ENCODE measurements around the gene DIS3L.
"Not testable (repeated sequence)": the region's sequence is repeated elsewhere in the genome, so short reads cannot be mapped to it uniquely, and the experiment has no call there.

Gene DIS3L

GRCh38 chr15:66293419-66294156 is at the start of gene DIS3L:
TSS of gene DIS3L (plus strand) at chr15:66293568. CDS start at chr15:66293597, 29 bp downstream.
- no peak for DNase-seq

GRCh38 chr15:66245832-66246231 is 47.5 kb upstream of the DIS3L start:
- DNase-seq: not testable (repeated sequence)

GRCh38 chr15:66246937-66247336 is 46.4 kb upstream of the DIS3L start:
- no peak for DNase-seq

DNA sequence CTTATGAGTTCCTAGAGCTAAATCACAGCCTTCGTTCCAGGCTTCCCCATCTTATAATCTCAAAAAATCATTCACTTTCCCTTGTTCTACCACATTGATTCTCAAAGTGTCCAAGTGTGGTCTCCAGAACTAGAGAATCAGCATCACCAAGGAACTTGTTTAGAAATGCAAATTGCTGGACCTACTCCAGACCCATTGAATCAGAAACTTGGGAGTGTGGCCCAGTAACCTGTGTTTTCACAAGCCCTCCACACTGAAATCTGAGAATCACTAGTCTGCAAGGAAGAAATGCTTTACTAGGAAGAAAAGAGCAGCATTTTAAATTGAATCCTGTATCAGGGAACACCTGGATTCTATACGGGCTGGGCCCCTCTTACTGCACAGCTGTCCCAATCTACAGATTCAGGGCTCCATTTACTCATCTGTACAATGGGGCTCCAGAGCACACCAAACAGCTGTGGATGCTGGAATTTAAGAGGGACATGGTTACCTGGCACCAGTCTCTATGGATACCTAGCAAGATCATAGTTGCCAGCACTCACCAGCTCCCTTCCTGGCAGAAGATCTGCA is 43.7 kb upstream of the DIS3L start:
- no peak for DNase-seq

- no peak for DNase-seq
These were observed 42.1 kb upstream of the DIS3L start for GRCh38 chr15:66251065-66251789.

- no peak for DNase-seq
These were observed 41.3 kb upstream of the DIS3L start for GRCh38 chr15:66251790-66252684.

- no peak for DNase-seq
These were observed 40.5 kb upstream of the DIS3L start for GRCh38 chr15:66252685-66253417.

DNA sequence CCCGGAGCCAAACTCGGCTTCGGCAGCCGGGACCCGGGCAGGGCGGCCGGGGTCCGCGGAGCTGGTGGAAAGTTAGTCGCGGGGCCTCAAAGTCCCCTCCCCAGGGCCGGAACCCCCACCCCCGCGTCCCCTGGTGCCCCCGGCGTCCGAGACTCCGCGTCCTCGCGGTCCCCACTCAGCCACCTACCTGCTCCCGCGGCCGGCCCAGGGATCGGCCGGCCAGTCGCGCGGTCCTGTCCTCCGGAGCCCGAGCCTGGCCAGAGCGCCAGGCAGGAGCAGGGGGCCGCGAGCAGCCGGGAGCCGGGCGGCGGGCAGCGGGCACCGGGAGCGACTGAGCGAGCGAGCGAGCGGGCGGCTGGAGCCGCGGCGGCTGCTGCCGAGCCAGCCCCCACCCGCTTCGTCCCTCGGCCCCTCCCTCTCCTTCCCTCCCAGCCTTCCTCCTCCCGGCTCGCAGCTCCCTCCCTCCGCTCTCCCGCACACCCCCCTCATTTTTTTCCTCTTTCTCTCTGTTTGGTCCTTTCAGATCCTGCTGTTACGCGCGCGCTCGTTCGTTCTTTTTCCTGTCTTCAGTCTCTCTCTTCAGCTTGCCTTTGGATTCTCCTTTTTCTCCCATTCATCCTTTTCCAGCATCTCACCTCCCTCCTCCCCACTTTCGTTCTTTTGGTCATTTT is 39.8 kb upstream of the DIS3L start, which contains the start of gene MEGF11:
Gene MEGF11 (minus strand): TSS at position 333 of the 671 bp plus-strand sequence. CDS start 125,347 bp downstream, outside the sequence.
- no peak for DNase-seq

DNA sequence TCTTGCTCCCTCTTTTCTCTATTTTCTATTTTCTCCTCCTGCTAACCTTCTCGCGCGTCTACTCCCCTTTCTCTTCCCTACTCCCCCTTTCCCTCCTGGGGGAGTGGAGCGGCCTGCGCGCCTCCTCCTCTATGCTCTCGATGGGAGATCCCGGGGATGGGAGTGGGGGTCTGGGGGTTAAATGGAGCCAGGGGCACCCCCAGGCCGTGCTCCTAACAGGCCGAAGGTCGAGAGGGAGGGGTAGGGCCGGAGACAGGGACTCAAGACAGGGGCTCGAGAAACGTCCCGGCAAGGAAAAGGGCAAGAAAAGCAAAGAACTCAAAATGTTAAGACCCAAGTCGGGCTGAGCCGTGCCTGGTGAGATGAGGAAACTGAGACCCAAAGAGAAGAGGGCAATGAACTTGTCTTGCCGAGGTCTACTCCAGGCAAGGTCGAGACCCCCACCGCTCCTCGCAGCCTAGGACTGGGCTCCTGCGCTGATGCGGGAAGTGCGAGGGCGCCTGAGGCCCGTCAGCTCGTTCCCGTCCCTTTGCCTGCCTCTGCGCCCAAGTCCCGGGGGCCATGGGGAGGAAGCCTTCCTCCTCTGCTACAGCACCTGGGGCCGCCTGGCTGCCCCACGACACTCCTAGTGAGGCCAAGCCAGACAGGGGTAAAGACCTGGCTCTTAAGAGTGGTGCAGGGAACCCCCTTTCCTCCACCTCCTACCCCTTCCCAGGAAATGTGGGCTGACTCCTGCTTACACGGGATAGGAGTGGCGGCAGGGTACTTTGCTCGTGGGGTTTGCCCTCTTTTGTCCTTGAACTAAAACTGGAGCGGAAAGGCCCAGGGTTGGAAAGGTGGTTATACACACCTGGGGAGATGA is 39.0 kb upstream of the DIS3L start:
- DNase-seq: no peak

- DNase-seq: no peak
These were observed 38.3 kb upstream of the DIS3L start for GRCh38 chr15:66254951-66255676.

GRCh38 chr15:66256692-66257091 is 36.7 kb upstream of the DIS3L start:
- no peak for DNase-seq

DNA sequence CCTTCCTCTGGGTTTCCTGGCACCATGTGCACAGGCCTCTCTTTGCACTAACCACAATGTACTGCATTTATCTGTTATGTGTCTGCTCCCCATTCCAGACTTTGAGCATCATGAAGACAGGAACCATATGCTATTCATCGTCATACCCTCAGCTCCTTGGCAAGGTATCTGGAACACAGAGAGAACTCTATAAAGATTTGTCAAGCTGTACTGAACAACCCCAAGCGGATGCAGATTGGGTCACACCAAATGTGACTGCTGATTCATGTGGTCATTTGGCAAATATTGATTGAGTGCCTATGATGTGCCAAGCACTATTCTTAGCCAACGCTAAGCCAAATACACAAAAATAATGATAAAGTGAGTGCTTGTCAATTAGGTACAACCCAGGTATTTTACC is 32.3 kb upstream of the DIS3L start:
- DNase-seq: no peak

- not testable (repeated sequence) for DNase-seq
These were observed 30.5 kb upstream of the DIS3L start for GRCh38 chr15:66262837-66263236.

- no peak for DNase-seq
These were observed 28.4 kb upstream of the DIS3L start for GRCh38 chr15:66264859-66265513.

GRCh38 chr15:66269326-66270090 is 23.9 kb upstream of the DIS3L start:
- no peak for DNase-seq

DNA sequence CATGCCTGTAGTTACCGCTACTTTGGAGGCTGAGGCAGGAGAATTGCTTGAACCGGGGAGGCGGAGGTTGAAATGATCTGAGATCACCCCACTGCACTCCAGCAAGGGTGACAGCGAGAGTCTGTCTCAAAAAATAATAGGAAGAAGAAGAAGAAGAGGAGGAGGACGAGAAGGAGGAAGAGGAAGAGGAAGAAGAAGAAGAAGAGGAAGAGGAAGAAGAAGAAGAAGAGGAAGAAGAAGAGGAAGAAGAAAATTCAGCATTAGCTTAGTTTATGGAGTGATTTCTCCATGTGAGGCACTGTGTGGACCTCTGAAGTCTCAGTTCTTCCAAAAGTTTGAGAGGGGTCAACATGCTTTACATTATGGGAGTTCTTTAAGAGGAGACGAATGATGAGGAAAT is 22.4 kb upstream of the DIS3L start:
- DNase-seq: no peak

- no peak for DNase-seq
These were observed 18.0 kb upstream of the DIS3L start for GRCh38 chr15:66275352-66275751.

- DNase-seq: no peak
These were observed 16.8 kb upstream of the DIS3L start for GRCh38 chr15:66276546-66276945.

All from cortex of kidney (tissue), 1 donor.